HG03108 (cell line): ENCODE results near the gene PRDM13.
A peak's percentile ranks its signal among the peaks of the same experiment; 100 is the strongest.

ENCODE experiments used
- ATAC-seq: cut with Tn5 transposase; IDR thresholded peaks from one replicate; pipeline ENCODE4 v1.9.1; 2021; ENCODE audit warnings: moderate library complexity; ENCODE audit not compliant: unreplicated experiment

The PRDM13 gene

DNA sequence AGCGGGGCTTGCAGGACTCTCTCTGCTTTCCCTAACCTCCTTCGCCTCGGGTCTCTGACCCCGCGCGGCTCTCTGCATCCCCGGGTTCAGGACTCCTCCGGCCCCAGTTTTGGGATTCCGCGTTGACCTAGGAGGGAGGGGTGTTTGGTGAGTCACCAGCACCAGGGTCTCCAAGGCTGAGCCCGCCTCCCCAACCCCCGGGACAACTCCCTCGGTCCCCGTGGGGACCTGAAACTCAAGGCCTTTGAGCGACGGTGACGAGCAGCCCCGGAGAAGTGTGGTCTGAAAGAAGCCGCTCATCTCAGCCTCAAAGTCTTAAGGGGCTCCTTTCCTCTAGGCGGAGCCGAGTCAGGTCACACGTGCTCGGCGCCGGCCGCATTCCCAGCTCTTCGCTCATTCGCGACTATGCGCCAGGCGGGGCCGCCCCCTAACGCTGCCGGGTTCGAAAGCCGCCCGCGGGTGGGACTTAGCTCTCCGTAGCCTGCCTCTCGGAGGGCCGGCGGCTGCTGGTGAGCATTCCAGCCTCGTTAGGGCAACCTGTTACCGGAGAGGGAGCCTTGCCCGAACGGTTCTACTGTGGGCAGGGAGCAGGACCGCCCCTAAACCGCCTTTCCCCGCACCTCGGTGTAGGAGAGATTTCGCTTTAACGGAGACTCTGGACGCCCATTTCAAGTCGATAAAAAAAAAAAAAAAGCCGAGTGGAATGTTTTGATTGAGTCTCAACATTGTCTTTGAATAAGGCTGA, 3.0 kb upstream of the PRDM13 start:
- ATAC-seq, result no peak

DNA sequence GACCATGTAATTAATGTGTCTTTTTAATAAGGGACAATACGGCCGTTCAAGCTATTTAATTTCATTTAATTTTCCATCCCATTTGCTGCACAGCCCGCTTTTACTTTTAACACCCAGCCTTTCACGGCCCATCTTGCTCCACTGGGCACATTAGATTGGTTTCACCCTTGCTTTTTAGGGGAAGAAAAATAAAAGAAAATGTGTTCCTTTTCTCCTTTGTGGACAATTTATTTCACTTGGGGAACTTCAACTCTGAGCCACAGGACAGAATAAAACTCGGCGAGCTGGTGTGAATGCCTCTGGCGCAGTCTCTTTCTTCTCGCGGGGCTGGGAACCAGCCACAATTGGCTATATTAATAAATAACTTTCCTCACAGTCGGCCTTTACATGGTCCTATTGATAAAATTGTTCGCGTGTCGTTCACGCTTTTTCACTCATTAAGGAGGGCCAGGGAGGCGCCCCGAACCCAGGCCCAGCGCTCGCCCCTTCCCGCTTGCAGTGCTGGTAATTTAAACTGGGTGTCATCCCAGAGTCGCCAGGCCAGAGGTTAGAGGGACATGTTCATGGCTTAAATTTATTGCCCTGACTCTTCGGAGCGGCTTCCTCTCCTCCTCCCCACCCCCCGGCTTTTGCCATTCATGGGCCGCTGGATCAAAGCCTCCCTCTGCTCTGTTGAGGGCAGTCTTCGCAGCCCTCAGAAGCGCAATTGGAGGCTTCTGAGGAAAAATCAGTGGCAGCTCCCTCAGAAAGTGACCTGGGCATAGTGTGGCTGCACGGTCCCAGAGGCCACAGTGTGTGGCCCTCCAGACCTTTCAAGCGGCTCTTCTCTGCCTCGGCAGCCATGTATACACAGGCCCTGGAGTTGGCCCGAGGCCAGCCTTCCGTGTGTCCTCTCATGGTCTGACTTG, 2.2 kb upstream of the PRDM13 start:
- ATAC-seq, result no peak

DNA sequence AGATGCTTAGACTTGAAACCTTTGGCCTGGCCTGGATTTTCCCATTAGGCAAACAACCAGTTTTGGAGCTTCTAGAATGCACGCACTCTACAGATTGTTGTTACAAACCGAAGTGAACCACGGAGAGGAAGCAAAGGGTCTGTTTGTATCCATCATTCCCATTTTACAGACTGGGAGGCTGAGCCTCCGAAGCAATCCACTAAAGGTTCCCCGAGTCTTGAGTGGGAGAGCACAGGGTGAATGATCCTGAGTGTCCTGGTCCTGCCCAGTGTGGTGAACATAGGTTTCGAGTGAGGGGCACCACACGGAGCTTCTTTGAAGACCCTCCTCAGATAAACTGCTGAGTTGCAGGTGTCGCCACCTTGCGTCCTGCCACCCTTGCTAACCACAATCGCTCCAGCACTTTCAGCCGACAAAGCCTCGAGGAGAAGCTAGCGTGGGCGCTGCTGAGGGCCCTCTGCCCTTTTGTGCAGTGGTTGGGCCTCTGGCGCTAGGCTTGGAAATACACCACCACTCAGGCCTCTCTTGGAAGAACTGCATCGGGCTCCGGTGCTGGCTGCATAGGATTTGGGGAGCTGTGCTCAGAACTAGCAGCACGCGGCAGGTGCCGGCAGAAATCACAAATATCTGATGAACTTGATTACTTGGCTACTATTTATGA, 1.4 kb upstream of the PRDM13 start:
- no peak for ATAC-seq

DNA sequence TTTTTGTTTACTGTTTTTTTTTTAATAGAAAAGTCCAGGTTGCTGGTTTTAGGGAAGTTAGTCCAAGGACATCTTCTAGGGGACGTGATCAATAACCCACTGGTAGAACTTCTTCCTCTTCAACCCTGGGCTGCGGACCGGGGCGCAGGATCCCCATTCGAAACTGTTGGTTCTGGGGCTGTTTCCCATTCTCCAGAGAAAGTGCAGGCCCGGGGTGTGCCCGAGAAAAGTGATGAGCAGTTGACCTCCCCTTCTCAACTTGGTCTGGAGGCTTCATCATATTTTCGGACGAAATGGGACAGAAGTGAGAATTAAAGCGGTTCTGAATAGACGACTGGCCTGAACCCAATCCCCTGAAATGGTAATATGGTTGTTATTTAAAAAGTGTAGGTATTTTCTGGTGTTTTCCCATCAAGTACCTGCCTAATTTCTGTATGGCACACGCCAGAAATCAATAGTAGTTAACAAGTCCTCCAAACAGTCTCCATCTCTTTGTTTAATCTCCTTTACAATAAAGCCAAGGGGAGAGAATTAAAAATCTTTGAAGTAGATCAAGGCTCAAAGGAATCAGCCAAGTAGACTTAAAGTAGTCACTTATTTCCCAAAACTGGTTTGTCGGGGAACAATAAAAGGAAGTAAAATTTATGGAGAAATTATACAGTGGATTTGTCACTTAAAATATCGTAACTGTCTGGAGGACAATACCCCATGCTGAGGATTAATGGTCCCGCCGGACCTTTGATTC, 550 bp upstream of the PRDM13 start:
- no peak for ATAC-seq

DNA sequence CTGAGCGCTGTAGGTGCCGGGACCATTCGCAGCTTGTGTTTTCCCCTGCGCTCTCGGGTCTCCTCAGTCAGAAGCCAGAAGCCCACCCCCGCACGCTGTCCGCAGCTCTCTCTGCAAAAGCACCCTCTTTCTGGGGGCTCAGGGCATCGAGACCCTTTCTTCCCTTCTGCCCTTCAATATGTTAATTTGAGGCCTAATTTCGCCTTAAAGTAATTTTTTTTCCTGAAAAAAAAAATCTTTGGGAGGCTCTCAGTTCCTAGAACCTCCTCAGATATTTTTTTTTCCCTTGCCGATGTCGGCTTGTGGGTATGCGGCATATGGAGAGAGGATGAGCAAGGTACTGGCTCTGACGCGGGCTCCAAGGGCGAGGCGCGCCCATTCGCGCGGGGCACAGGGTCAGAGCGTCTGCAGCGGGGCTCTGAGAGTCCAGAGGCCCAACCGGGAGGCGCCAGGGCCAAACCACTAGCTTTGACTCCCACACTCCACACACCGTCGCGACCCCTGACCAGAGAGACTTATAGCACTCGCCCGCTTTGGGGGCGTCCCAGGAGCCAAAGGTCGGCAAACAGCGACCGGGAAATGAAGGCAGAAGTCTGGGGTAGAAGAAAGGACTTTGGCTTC, 893 bp downstream of the PRDM13 start:
- no peak for ATAC-seq

DNA sequence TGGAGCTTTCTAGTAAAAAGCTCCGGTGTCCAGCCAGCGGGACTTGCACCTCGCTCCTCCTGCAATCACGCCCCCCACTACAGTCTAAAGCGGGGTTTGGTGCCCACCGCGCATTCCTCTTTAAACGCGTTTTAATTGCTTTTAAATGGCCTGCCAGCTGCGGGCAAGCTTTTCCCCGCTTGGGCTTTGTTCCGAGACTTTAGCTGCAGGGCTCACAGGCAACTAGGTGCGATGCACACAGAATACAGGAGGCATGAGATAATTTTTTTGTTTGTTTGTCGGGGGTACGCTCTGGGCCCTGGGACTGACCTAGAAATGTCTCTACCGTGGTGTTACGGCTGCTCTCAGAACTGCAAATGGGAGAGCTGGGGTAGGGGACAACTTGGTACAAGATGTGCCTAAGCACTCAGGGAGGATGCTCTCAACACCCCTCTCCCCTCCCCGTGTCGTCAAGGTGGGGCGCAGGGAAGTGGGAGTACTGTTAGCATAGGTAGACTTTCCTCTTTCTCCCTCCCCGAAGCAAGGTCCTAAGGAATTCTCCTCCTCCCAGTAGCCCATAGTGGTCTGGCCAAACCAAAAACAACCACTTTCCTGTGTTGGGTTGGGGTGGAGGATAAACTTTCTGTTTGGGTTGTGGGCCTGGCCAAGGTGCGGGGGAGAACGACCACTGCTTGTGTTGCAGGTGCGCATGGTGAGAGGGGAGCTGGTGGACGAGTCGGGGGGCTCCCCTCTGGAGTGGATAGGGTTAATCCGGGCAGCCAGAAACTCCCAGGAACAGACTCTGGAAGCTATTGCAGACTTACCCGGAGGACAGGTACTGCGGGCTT, 1.6 kb downstream of the PRDM13 start:
- ATAC-seq, result no peak

DNA sequence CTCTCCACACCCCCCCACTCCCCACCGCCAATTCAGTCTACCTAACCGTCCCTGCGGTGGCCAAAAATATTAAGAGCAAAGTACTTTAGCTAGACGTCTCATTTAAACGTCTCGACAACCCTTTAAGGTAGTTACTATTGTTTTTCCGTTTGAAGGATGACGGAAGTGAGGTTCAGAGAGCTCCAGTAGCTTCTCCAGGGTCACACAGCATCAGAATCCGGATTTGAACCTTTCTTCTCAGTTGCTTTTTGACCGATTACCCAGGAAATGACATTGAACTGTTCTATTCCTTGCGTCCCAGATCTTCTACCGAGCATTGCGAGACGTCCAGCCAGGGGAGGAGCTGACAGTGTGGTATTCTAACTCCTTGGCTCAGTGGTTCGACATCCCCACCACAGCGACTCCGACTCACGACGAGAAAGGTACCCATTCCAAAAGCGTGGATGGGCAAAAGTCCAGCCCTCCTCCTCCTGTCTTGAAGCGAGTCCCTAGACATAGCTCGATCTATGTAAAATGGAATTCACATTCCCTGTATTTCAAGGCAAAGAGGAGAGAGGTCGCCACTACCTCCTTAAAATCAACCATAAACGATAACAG, 2.4 kb downstream of the PRDM13 start:
- ATAC-seq, result no peak

DNA sequence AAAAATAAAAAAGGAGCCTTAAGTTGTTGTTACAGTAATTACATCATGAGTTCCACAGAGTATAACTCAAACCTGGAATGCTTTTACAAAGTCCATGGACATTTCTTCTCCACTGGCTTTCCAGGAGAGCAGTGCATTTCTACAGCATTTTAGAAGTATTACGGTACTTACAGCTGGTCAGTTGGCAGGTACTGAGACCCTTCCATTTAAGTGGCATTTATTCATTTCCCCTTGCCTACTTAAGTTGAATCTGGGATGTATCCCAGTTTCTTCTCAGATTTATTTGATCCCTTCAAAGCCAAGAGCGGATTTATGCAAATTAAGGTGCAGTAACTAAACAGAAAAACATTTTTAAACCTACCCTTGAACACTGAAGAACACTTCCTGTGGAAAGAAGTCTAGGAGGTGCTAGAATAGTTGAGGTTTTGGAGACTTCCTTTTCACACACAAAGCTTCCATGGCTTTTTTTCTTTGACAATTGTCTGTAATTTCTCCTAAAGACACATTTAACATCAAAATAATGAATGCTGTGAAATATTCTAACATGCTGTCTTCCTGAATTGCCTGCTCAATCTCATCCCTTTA, 3.4 kb downstream of the PRDM13 start:
- no peak for ATAC-seq

DNA sequence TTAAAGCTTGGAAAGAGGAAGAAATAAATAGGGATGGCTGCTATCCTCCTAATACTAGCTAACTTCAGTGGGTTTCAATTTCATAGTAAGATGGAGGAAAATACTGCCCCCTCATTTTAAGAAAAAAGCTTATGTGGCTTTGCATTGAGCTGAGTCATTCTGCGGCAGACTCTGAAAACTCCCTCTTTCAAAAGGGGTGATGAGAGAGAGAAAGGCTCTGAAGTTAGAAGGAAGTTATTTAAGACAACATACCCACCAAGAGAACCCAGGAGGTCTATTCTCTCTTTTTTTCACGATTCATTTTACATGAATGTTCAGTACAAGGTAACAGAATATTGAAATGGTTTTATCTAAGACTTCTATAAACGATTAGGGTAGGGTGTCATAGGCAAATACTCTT, 4.5 kb downstream of the PRDM13 start:
- peak; percentile 41 for ATAC-seq

DNA sequence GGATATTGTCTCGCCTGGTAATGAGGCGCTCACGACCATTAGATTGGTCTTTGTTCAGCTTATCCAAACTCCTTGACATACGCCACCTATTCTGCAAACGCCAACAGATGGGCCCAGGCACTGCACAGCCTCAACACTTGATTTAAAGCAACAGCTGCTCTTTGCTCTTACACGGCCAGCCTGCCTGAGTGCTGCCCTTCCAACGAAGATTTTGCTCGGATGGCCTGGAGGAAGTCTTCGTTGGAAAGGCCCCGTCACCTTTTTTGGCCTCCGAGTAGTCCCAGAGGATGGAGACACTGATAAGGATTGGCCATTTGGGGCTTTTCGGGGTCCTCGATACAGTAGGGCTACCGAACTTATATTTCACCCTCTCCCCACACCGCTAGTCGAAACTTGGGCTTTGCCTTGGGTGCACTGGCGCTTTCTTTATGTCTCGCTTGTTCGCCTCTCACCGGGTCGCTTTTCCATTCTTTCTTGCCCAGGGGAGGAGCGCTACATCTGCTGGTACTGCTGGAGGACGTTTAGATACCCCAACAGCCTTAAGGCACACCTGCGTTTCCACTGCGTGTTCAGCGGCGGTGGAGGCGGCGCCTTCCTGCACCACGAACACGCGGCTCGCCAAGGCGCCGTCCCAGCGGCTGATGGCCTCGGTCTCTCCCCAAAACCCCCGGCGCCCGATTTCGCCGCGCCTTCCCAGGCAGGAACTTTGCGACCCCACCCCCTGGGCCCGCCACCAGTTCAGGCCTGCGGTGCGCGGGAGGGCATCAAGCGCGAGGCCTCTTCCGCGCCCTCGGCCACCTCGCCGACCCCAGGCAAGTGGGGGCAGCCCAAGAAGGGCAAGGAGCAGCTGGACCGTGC, 6.1 kb downstream of the PRDM13 start:
- no peak for ATAC-seq

DNA sequence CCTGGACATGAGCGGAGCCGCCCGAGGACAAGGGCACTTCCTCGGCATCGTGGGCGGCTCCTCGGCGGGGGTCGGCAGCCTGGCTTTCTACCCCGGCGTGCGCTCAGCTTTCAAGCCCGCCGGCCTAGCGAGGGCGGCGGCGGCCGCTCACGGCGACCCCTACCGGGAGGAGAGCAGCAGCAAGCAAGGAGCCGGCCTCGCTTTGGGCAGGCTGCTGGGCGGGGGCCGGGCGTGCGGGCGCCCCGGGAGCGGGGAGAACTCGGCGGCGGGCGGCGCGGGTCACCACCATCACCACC, 6.7 kb downstream of the PRDM13 start:
- ATAC-seq, result peak; percentile 54

DNA sequence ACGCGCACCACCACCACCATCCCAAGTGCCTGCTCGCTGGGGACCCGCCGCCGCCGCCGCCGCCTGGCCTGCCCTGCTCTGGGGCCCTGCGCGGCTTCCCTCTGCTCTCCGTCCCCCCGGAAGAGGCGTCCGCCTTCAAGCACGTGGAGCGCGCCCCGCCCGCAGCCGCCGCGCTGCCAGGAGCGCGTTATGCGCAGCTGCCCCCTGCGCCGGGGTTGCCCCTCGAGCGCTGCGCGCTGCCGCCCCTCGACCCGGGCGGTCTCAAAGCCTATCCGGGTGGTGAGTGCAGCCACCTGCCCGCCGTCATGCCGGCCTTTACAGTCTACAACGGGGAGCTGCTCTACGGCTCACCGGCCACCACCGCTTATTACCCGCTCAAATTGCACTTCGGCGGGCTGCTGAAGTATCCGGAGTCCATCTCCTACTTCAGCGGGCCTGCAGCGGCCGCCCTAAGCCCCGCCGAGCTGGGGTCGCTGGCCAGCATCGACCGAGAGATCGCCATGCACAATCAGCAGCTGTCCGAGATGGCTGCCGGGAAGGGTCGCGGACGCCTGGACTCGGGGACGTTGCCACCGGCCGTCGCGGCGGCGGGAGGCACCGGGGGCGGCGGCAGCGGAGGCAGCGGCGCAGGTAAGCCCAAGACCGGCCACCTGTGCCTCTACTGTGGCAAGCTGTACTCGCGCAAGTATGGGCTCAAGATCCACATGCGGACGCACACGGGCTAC, 7.2 kb downstream of the PRDM13 start:
- peak; percentile 57 for ATAC-seq

DNA sequence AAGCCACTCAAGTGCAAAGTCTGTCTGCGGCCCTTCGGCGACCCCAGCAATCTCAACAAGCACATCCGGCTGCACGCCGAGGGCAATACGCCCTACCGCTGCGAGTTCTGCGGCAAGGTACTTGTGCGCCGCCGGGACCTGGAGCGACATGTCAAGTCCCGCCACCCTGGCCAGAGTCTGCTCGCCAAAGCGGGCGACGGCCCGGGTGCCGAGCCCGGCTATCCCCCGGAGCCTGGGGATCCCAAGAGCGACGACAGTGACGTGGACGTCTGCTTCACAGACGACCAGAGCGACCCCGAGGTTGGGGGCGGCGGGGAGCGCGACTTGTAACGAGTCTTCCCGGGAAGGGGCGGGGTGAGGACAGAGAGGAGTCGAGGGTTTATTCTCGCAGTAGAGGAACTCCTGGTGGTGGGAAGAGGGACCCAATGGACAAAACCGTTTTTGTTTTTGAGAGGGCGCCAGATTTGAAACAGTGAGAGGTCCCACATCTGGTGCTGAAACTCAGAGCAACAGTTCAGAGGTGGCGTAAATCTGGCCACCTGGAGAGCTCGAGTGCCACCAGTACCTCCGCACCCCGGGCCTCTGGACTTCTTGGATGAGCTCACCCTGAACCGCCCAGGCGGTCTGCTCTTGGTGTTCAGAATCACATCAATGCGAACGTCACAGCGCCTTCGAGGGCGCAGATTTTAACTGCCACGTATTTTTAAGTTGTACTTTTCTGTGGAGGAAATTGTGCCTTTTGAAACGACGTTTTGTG, 8.0 kb downstream of the PRDM13 start:
- ATAC-seq, result peak; percentile 15

DNA sequence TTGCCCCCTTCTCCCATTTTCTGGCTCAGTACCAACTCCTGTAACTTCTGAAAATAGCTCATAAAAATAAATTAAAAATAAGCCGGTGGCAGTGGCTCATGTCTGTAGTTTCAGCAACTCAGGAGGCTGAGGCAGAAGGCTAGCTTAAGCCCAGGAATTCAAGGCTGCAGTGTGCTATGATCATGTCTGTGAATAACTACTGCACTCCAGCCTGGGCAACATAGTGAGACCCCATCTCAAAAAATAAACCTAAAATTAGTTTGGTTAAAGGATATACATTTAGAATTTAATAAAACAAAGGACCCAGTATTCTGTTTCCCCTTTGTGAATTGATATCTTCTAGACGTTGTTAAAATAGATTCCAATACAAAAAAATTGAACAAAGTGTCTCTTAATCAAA, 10.5 kb downstream of the PRDM13 start:
- ATAC-seq, result no peak

DNA sequence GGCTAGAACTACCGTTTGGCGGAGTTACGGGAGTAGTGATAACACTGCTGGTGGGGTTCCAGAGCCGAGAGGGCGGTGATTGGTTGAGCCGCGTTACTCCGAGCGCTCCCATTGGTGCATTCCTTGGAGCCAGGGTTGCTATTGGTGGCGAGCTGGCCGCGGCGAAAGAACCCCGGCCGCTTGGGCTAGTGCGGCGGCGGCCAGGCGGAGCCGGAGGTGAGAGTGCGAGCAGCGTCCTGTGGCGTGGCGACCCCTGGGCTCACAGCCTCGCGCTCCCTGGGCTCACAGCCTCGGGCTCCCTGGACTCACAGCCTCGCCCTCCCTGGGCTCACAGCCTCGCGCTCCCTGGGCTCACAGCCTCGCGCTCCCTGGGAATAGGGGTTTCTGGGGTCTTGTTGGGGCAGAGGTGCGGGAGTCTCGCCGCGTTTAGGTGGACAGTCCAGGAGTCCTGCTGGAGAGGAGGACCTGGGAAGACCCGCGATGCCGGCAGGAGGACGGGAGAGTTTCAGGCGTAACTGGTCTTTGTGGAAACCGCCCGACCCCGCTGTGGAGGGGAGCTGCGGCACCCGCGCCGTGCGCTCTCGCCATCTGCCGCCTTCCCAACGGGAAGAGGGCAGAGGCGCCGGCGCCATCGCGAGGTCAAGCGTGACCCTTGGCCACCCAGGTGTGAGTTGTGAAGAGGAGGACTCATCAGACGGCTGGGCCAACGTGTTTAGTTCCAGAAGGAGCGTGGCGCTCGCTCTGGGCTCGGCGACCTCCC, 12.2 kb downstream of the PRDM13 start:
- ATAC-seq, result no peak

DNA sequence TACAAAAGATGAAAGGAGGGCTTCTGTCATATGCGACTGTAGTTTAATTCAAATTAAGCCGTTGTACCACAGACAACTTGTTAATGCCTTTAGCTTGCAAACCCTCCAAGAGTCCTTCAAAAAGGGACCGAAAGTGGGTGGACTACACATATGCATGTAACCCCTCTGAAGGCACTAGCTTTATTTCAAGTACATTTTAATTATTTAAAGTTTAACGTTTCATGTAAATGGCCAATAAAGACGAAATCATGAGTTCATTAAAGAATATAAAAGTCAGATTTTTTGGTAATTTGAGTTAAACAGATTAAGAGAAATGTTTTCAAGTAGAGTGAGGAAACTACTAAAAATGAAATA, 12.8 kb downstream of the PRDM13 start:
- ATAC-seq, result no peak
